Muscle layer of duodenum (tissue), 2 donors: Measurements from ENCODE around the gene ZNF174.

Experiments used
- H3K27ac ChIP-seq: one replicate; pipeline ENCODE4 v1.7.0; 2013; ENCODE audit warnings: mild to moderate bottlenecking, low read length
- H3K27me3 ChIP-seq: one replicate; pipeline ENCODE4 v1.7.0; 2013; ENCODE audit warnings: low read depth, mild to moderate bottlenecking, control low read depth, low read length
- H3K36me3 ChIP-seq, 2 donors: one replicate each; pipeline ENCODE4 v1.7.0; 2013; ENCODE audit warnings: low read length in 2 of 2, control low read depth in 1 of 2, mild to moderate bottlenecking in 1 of 2; ENCODE audit not compliant: insufficient read depth in 2 of 2, control insufficient read depth in 1 of 2
- H3K4me1 ChIP-seq, 2 donors: one replicate each; pipeline ENCODE4 v1.7.0; 2013; ENCODE audit warnings: low read length in 2 of 2, mild to moderate bottlenecking in 2 of 2, control low read depth in 1 of 2, moderate library complexity in 1 of 2; ENCODE audit not compliant: insufficient read depth in 2 of 2, control insufficient read depth in 1 of 2
- H3K4me3 ChIP-seq, 2 donors: one replicate each; pipeline ENCODE4 v1.7.0; 2013; ENCODE audit warnings: low read length in 2 of 2, low read depth in 1 of 2, mild to moderate bottlenecking in 1 of 2
- H3K9me3 ChIP-seq, 2 donors: one replicate each; pipeline ENCODE4 v1.7.0; 2013; ENCODE audit warnings: low read length in 2 of 2, control low read depth in 1 of 2, mild to moderate bottlenecking in 1 of 2; ENCODE audit not compliant: control insufficient read depth in 1 of 2
- donor health status: healthy.

ZNF174 gene

GRCh38 chr16:3444032-3444388 is 43.0 kb downstream of the ZNF174 start:
- H3K9me3 ChIP-seq, result peaks cover 4% of the 10 kb centered on the region in 2 donors
- H3K4me1 ChIP-seq, result peaks cover 0 to 8% of the 10 kb centered on the region in 2 donors
- peaks cover 0 to 21% of the 10 kb centered on the region in 2 donors for H3K36me3 ChIP-seq
- H3K4me3 ChIP-seq, result peak overlapping the region; percentile 77 to 84
- H3K27ac ChIP-seq, result peak overlapping the region; percentile 87
- no peaks in the 10 kb centered on the region for H3K27me3 ChIP-seq

- peaks cover 0 to 6% of the 10 kb centered on the region in 2 donors for H3K36me3 ChIP-seq
- H3K4me3 ChIP-seq, result no peak overlapping the region
- H3K27me3 ChIP-seq, result no peaks in the 10 kb centered on the region
- H3K27ac ChIP-seq, result no peak overlapping the region
- peaks cover 3 to 21% of the 10 kb centered on the region in 2 donors for H3K4me1 ChIP-seq
- no peaks in the 10 kb centered on the region for H3K9me3 ChIP-seq
Measured at GRCh38 chr16:3454093-3454492, 53.1 kb downstream of the ZNF174 start.

GRCh38 chr16:3454631-3455147 is 53.7 kb downstream of the ZNF174 start:
- Histone ChIP-seq H3K27ac (no peak overlapping the region), H3K4me3 (no peak overlapping the region), H3K9me3 (no peaks in the 10 kb centered on the region), H3K4me1 (peaks cover 9 to 27% of the 10 kb centered on the region in 2 donors), H3K36me3 (peaks cover 0 to 6% of the 10 kb centered on the region in 2 donors), H3K27me3 (no peaks in the 10 kb centered on the region)

GRCh38 chr16:3457434-3458252 is 56.6 kb downstream of the ZNF174 start:
- no peaks in the 10 kb centered on the region for H3K27me3 ChIP-seq
- H3K4me1 ChIP-seq, result peaks cover 14 to 49% of the 10 kb centered on the region in 2 donors
- no peaks in the 10 kb centered on the region for H3K36me3 ChIP-seq
- H3K4me3 ChIP-seq, result peak overlapping the region; percentile 65 to 77
- H3K27ac ChIP-seq, result peak overlapping the region; percentile 81
- H3K9me3 ChIP-seq, result no peaks in the 10 kb centered on the region

- Histone ChIP-seq H3K27me3 (no peaks in the 10 kb centered on the region), H3K4me1 (peaks cover 14 to 49% of the 10 kb centered on the region in 2 donors), H3K4me3 (peak overlapping the region; percentile 67 to 77), H3K27ac (peak overlapping the region; percentile 91), H3K9me3 (no peaks in the 10 kb centered on the region), H3K36me3 (no peaks in the 10 kb centered on the region)
Measured at GRCh38 chr16:3458278-3458851, 57.4 kb downstream of the ZNF174 start.

GRCh38 chr16:3458852-3459361 is 57.9 kb downstream of the ZNF174 start:
- Histone ChIP-seq H3K9me3 (no peaks in the 10 kb centered on the region), H3K4me3 (peak overlapping the region; percentile 67 to 77), H3K27me3 (no peaks in the 10 kb centered on the region), H3K4me1 (peaks cover 14 to 49% of the 10 kb centered on the region in 2 donors), H3K36me3 (no peaks in the 10 kb centered on the region), H3K27ac (peak overlapping the region; percentile 91)
